ENCODE data around the gene ABCD3.

- TF ChIP-seq CTCF (IDR thresholded peaks at IDR 0.05) (no peak), POLR2A (IDR thresholded peaks at IDR 0.05) (no peak), EP300 (IDR thresholded peaks at IDR 0.05) (no peak)
These were observed 136.4 kb downstream of the ABCD3 start for GRCh38 chr1:94554580-94554979.
